T-helper 22 cell (primary cell): ENCODE measurements around the gene FBLIM1.
A peak's percentile ranks its signal among the peaks of the same experiment; 100 is the strongest.
"Not testable (repeated sequence)": the region's sequence is repeated elsewhere in the genome, so short reads cannot be mapped to it uniquely, and the experiment has no call there.

Source experiments
- DNase-seq: peaks from one replicate; pipeline ENCODE4 v3.0.0-alpha.2; 2020; ENCODE audit warnings: low read depth

The FBLIM1 gene

DNA sequence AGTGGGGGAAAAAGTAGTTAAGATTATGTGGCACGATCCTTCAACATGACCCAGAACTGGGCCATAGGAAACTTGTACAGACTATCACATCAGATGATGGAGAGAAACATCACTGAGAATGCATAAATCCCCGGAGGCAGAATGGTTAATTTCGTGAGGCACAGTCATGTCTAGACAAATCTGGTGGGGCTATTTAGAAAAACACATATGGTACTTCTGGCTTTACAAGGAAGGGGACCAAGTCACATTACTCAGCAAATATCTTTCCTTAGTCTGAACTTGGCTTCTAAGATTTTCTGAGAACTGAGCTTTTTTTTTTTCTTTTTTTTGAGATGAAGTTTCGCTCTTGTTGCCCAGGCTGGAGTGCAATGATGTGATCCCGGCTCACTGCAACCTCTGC lies 58.1 kb downstream of the FBLIM1 start:
- no peak for DNase-seq

DNA sequence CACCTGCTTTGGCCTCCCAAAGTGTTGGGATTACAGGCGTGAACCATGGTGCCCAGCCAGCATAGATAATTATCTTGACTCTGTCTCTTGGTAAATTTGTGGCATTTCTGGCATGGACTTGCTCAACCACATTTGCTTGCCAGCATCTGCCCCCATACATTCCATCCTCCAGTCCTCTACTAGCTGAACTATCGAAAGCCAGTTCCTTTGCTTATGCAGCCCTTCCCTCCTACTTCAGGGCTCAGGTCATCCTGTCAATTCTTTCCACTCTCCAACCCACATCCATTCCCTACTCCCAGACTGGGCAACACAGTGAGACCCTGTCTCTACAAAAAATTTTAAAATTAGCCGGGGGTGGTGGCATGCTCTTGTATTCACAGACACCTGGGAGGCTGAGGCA lies 61.9 kb downstream of the FBLIM1 start:
- DNase-seq, result no peak

DNA sequence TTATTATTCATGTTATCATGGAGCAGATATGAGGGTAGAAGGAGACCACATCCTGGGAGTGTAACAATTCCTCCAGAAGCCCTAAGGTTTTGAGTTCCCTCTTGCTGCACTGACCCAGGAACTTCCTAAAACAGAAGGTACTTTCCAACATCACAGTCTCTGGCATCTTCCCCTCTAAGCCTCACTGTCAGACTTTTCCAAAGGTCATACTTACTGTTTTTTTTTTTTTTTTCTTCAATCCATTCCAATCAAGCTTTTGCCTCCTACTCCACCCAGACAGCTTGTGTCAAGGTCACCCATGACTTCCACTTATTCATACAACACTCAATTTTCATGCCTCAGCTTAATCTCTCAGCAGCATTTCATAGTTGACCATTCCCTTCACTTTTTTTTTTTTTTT lies 67.2 kb downstream of the FBLIM1 start:
- no peak for DNase-seq

DNA sequence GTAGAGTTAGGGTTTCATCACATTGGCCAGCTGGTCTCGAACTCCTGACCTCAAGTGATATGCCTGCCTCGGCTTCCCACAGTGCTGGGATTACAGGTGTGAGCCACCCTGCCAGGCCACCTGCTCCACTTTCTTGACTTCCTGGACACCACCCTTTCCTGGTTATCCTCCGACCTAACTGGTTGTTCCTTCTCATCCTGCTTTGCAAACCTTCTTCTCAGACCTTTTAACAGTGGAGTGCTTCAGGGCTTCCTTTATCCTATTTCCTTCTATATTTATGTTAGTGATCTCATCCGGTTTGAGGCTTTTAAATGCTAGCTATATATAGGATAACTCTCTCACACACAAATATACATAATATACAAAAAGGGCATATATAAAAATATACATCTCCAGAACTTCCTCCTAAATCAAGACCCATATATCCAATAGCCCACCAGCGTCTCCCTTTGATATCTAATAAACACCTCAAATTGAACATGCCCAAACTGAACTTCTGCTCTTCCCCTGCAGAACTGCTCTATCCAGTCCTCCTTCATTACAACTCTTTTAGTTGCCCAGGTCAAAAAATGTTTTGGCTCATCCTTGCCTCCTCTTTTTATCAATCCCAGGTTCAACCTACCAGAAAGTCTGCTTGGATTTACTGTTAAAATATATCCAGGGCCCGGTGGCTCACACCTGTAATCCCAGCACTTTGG lies 68.4 kb downstream of the FBLIM1 start:
- DNase-seq, result no peak

DNA sequence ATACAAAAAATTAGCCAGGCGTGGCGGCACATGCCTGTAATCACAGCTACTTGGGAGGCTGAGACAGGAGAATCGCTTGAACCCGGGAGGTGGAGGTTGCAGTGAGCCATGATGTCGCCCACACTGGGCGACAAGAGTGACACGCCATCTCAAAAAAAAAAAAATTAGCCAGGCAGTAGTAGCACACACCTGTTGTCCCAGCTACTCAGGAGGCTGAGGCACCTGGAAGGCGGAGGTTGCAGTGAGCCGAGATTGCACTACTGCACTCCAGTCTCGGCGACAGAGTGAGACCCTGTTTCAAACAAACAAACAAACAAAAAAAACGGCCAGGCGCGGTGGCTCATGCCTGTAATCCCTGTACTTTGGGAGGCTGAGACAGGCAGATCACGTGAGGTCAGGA lies 69.0 kb downstream of the FBLIM1 start:
- not testable (repeated sequence) for DNase-seq

DNA sequence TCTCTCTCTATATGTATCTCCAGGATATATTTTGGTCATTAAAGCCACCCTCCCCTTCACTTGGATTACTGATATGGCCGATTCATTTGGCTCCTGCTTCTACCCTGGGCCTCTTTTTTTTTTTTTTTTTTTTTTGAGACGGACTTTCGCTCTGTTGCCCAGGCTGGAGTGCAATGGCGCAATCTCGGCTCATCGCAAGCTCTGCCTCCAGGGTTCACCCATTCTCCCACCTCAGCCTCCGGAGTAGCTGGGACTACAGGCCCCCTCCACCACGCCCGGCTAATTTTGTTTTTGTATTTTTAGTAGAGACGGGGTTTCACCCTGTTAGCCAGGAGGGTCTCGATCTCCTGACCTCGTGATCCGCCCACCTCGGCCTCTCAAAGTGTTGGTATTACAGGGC lies 70.3 kb downstream of the FBLIM1 start:
- DNase-seq, result not testable (repeated sequence)

DNA sequence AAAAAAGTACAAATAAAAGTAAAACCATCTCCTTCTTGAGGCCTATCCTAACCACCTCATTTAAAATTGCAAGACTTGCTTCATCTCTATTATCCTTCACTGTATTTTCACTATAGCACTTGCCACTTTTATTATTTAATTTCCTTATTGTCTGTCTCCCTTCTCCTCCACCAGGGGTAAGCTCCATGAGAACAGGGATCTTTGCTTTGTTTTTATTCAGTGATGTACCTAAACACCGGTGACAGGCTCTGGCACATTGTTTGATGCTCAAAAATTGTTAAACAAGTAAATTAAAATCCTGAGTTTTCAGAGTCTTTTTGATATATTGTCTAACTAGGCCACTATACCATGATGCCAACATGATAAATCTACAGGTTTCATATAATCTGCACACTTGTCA lies 71.7 kb downstream of the FBLIM1 start:
- no peak for DNase-seq

DNA sequence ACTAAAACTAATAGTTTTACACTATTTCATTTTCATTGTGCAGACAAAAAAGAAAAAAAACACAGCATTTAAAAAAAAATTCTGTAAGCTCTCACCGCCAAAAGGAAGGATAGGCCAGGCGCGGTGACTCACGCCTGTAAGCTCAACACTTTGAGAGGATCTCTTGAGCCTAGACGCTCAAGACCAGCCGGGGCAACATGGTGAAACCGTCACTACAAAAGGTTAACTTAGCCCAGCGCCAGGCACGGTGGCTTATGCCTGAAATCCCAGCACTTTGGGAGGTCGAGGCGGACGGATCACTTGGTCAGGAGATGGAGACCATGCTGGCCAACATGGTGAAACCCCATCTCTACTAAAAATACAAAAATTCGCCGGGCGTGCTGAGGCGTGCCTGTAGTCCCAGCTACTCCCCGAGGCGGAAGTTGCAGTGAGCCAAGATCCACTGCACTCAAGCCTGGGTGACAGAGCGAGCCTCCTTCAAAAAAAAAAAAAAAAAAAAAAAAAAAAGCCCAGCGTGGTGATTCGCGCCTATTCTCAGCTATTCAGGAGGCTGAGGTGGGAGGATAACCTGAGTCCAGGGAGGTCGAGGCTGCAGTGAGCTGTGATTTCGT lies 74.6 kb downstream of the FBLIM1 start:
- DNase-seq, result peak; percentile 49

DNA sequence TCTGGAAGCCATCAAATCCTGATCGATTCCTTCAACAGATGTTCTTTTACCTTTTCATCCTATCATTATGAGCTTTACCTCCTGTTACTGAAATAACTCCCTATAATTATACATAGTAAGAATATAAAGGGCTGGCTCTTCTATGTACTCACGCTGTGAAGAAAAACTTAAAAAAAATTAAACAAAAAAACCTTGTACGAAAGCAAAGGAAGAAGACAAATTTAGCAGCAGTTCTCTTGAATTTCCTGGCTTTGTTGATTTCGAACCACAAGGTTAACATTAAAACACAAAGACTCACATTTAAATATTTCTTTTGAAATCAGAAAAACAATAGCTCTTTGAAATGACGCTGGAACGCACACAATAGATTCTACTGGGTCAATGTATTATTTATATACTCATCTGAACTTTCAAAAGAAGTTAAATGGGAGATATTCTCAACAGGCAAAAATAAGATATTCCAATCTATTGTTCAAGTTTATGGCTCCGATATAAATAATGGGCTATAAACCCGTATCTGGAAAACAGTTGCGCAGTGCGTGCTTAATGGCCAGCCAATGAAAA lies 75.3 kb downstream of the FBLIM1 start:
- no peak for DNase-seq

DNA sequence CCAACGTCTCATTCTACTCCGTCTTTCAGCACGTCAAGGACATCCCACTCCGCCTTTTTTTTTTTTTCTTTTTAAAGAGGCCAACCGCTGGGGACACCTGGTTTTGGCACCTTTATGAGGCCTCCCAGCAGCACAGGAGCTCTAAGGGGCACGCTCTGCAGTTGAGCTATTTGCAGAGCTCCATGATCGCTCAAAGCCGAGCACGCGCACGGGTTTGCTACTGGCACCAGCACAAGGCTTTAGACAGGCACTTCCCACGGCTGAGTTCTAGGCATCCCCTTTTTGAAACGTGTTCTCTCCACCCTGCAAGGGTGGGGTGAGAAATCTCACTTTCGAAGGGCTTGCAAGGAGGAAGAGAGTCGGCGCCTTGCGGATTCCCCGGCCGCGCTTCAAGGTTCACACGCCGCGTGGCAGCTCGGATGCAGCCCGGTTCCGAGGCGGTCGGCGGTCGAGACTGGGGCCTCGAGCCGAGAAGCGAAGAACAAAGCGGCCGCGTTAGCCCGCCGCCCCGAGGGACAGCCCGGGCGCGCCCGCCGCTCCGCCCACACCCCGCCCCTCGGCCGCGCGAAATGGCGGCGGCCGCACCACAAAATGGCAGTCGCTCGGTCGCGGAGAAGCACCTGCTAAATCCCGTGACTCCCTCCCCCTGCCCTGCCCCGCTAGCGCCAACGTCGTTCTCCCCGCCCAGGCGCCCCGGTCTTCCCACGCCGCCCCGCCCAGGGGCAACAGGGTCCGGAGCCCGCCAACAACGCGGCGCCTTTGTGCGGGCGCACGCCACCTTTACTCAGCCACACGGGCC lies 76.0 kb downstream of the FBLIM1 start:
- peak; percentile 80 for DNase-seq

DNA sequence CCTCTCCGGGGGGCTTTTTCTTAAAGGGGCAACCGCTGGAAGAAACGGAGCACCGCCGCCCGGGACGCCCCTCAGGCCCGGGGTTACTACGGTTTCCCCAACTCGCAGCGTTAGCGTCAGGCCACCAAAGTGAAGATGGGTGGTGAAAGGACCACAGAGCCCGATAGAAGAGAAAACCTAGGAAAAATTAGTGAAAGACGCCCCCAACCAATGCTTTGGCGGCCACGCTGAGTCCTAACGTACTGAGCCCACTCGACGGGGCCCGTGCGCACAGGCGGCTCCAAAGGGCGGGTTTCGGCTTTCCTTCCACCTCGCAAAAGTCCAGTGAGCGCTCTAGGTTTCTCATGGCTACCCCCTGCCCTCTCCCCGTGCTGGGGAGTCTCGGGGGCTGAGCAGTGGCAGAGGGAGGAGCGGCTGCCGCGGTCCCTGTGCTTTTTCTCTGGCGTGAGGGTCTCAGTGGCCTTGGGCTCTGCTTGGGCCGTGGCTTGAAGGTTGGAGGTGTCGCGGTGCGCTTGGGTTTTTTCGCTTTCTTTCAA lies 76.7 kb downstream of the FBLIM1 start:
- DNase-seq, result peak; percentile 5

DNA sequence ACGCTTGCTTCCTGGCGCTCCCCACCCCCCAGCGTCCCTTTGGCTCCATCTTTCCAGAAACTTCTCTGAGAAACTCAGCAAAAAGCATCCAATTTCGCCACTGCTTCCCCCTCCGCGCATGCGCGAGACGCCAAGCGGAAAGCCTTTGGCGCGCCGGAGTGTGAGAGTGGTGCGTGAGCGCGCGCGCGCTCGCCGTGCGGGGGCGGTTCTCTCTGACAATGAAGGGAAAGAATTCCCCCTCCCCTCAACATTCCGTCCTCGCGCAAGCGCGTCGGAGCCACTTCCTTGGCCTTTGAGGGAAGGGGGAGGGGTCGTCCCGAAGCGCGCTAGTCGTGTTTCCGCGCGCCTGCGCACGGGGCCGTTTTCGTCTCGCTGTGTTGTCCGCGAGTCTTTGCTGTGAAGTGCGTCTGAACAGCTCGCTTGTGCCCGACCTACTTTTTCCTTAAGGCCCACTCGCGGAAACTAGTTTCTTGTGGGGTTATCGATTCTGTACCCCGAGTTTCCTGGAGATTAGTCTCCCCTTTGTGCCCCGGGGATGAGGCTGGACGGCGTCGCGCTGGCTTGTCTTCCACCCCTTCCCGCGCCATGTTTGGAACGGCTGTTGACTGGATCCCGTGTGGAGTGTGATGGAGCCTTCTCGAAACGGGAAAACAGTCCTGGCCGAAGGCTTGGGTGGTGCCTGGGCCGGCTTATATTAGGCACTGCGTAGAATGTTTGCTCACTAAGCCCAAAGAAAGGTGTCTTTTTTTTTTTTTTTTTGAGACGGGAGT lies 77.3 kb downstream of the FBLIM1 start:
- DNase-seq, result peak; percentile 98
